WTC11 (cell line): ENCODE measurements around the gene CNPY1. TPM values are rescaled to one million over a fixed set of nuclear protein-coding genes. Genes with fewer than 3 reads are reported as not detected.

Source experiments
- ATAC-seq: fragments of 200-7000 bp; cut with Tn5 transposase; 2 replicates; pipeline ENCODE4 v1.10.0; 2021; ENCODE audit warnings: mild to moderate bottlenecking, moderate library complexity
- CTCF ChIA-PET: fragments of 300-600 bp; sonication (Branson Sonifier 250); formaldehyde crosslinking; loops from one replicate; lab custom pipeline; 2021; ENCODE audit warnings: antibody characterized with exemption; lab: Charles Lee
- POLR2A ChIA-PET: fragments of 350-600 bp; sonication (Branson Sonifier 250); formaldehyde crosslinking; loops from one replicate; lab custom pipeline; 2021; ENCODE audit warnings: antibody characterized with exemption; lab: Charles Lee
- DNase-seq: peaks from one replicate; pipeline ENCODE4 v3.0.0; 2021; ENCODE audit warnings: low spot score
- H3K27ac Mint-ChIP-seq: 2 replicates; pipeline ENCODE4 v1.8.0; 2021; ENCODE audit warnings: mixed read lengths
- H3K27me3 Mint-ChIP-seq: 2 replicates; pipeline ENCODE4 v1.8.0; 2021; ENCODE audit warnings: low read depth, mild to moderate bottlenecking, moderate library complexity, mixed read lengths
- H3K36me3 Mint-ChIP-seq: 2 replicates; pipeline ENCODE4 v1.8.0; 2021; ENCODE audit warnings: mixed read lengths
- H3K4me1 Mint-ChIP-seq: 2 replicates; pipeline ENCODE4 v1.8.0; 2022; ENCODE audit warnings: mixed read lengths
- H3K4me3 Mint-ChIP-seq: 2 replicates; pipeline ENCODE4 v1.8.0; 2021; ENCODE audit warnings: mild to moderate bottlenecking, moderate library complexity, mixed read lengths
- H3K9me3 Mint-ChIP-seq: 2 replicates; pipeline ENCODE4 v1.8.0; 2021; ENCODE audit warnings: mixed read lengths
- AFF4 ChIP-seq: sonication (generic); formaldehyde crosslinking; IDR thresholded peaks from 2 replicates; pipeline ENCODE4 v1.8.1; 2023; ENCODE audit warnings: mild to moderate bottlenecking, missing genetic modification reagents, borderline replicate concordance
- AR ChIP-seq: fragments of 250-450 bp; sonication (Bioruptor Pico); IDR thresholded peaks from 2 replicates; pipeline ENCODE4 v1.9.0; 2021; ENCODE audit warnings: mild to moderate bottlenecking
- ATF1 ChIP-seq: sonication (generic); formaldehyde crosslinking; IDR thresholded peaks from 2 replicates; pipeline ENCODE4 v1.8.1; 2023; ENCODE audit warnings: mild to moderate bottlenecking, moderate library complexity, missing genetic modification reagents
- ATF2 ChIP-seq: sonication (generic); formaldehyde crosslinking; IDR thresholded peaks from 2 replicates; pipeline ENCODE4 v1.8.1; 2022; ENCODE audit warnings: low read depth, missing genetic modification reagents, borderline replicate concordance
- CREM ChIP-seq: sonication (generic); formaldehyde crosslinking; IDR thresholded peaks from 2 replicates; pipeline ENCODE4 v1.8.1; 2022; ENCODE audit warnings: mild to moderate bottlenecking, missing genetic modification reagents, moderate library complexity
- CTCF ChIP-seq: fragments of 200-600 bp; IDR thresholded peaks from 2 replicates; pipeline ENCODE4 v1.8.0; 2022; ENCODE audit warnings: antibody characterized with exemption
- GRHL2 ChIP-seq: fragments of 250-450 bp; sonication (Bioruptor Pico); IDR thresholded peaks from 2 replicates; pipeline ENCODE4 v1.8.0; 2022; ENCODE audit warnings: mild to moderate bottlenecking, moderate library complexity; ENCODE audit not compliant: insufficient replicate concordance, severe bottlenecking
- JUN ChIP-seq: sonication (generic); formaldehyde crosslinking; IDR thresholded peaks from 2 replicates; pipeline ENCODE4 v1.8.0; 2023; ENCODE audit warnings: mild to moderate bottlenecking, missing genetic modification reagents
- MYBL2 ChIP-seq: sonication (generic); formaldehyde crosslinking; IDR thresholded peaks from 2 replicates; pipeline ENCODE4 v1.8.1; 2023; ENCODE audit warnings: mild to moderate bottlenecking, moderate library complexity, missing genetic modification reagents
- NFATC4 ChIP-seq: fragments of 250-450 bp; sonication (Bioruptor Pico); IDR thresholded peaks from 2 replicates; pipeline ENCODE4 v1.9.0; 2021; ENCODE audit warnings: mild to moderate bottlenecking
- NR2C2 ChIP-seq: sonication (generic); formaldehyde crosslinking; IDR thresholded peaks from 2 replicates; pipeline ENCODE4 v1.8.0; 2022; ENCODE audit warnings: mild to moderate bottlenecking, missing genetic modification reagents
- NR3C1 ChIP-seq: sonication (generic); formaldehyde crosslinking; conservative IDR thresholded peaks from 2 replicates; pipeline ENCODE4 v1.8.1; 2023; ENCODE audit warnings: low read depth, mild to moderate bottlenecking, missing genetic modification reagents
- USF1 ChIP-seq: sonication (generic); formaldehyde crosslinking; IDR thresholded peaks from 2 replicates; pipeline ENCODE4 v1.8.0; 2022; ENCODE audit warnings: mild to moderate bottlenecking, missing genetic modification reagents
- ZBTB21 ChIP-seq: sonication (generic); formaldehyde crosslinking; IDR thresholded peaks from 2 replicates; pipeline ENCODE4 v1.8.1; 2023; ENCODE audit warnings: mild to moderate bottlenecking, missing genetic modification reagents, borderline replicate concordance
- ZBTB43 ChIP-seq: sonication (generic); formaldehyde crosslinking; IDR thresholded peaks from 2 replicates; pipeline ENCODE4 v1.8.1; 2023; ENCODE audit warnings: mild to moderate bottlenecking, missing genetic modification reagents
- ZNF396 ChIP-seq: fragments of 250-450 bp; sonication (Bioruptor Pico); IDR thresholded peaks from 2 replicates; pipeline ENCODE4 v1.8.0; 2021; ENCODE audit warnings: mild to moderate bottlenecking, moderate library complexity, borderline replicate concordance
- ZSCAN18 ChIP-seq: fragments of 250-450 bp; sonication (Bioruptor Pico); IDR thresholded peaks from 2 replicates; pipeline ENCODE4 v2.1.2; 2022; ENCODE audit warnings: mild to moderate bottlenecking, moderate library complexity
- total RNA-seq: library from RNA; stranded (reverse); gene quantifications from 3 replicates; pipeline ENCODE4 v1.2.3, GENCODE V29; 2021

The CNPY1 gene
- total RNA-seq, 1 experiment from 2014 or later: 0.09 TPM

- no peak for ATAC-seq
- H3K27ac Mint-ChIP-seq: no peak overlapping the region
- H3K4me1 Mint-ChIP-seq: no peaks in the 10 kb centered on the region
- POLR2A ChIA-PET: no interaction called here
- CTCF ChIA-PET: interaction anchor here (0.9 kb wide), 1 partner anchor 22 kb away, joined by 4 read pairs; no protein-coding TSS in a partner anchor
- no peaks in the 10 kb centered on the region for H3K9me3 Mint-ChIP-seq
- no peaks in the 10 kb centered on the region for H3K36me3 Mint-ChIP-seq
- no peaks in the 10 kb centered on the region; the same call in 1 of the 2 replicates for H3K27me3 Mint-ChIP-seq
- no peak overlapping the region for H3K4me3 Mint-ChIP-seq
- no peak for DNase-seq
- no peak for TF ChIP-seq ZSCAN18 (CRISPR knock-in tag)
- TF ChIP-seq NR3C1 (CRISPR knock-in tag): no peak
- TF ChIP-seq NR2C2 (CRISPR knock-in tag): no peak
- no peak for TF ChIP-seq ATF1 (CRISPR knock-in tag)
- no peak for TF ChIP-seq AR
- TF ChIP-seq CREM: no peak
- no peak for TF ChIP-seq CTCF
- TF ChIP-seq ZBTB43 (CRISPR knock-in tag): no peak
- no peak for TF ChIP-seq ZNF396 (CRISPR knock-in tag)
- no peak for TF ChIP-seq MYBL2 (CRISPR knock-in tag)
- TF ChIP-seq ZBTB21 (CRISPR knock-in tag): no peak
These were observed 30.6 kb upstream of the CNPY1 start for GRCh38 chr7:155576900-155577508.

GRCh38 chr7:155576416-155576815 lies 30.1 kb upstream of the CNPY1 start:
- no peak for DNase-seq
- Mint-ChIP-seq H3K27me3 (no peaks in the 10 kb centered on the region; the same call in 1 of the 2 replicates), H3K4me1 (peaks cover 5% of the 10 kb centered on the region), H3K27ac (no peak overlapping the region), H3K9me3 (no peaks in the 10 kb centered on the region), H3K36me3 (no peaks in the 10 kb centered on the region), H3K4me3 (no peak overlapping the region)
- ChIA-PET CTCF (interaction anchor here (0.9 kb wide), 1 partner anchor 22 kb away, joined by 4 read pairs; no protein-coding TSS in a partner anchor), POLR2A (no interaction called here)
- ATAC-seq: no peak
- TF ChIP-seq GRHL2 (no peak), NFATC4 (CRISPR knock-in tag) (no peak), ATF2 (no peak), AR (no peak), USF1 (no peak), AFF4 (CRISPR knock-in tag) (no peak), JUN (CRISPR knock-in tag) (no peak)
